GM23338 (cell line): ENCODE results near the gene ZDHHC20. TPM values are rescaled to one million over a fixed set of nuclear protein-coding genes. Genes with fewer than 3 reads are reported as not detected.

Experiments used
- ATAC-seq: fragments of 200-7000 bp; cut with Tn5 transposase; 3 replicates; pipeline ENCODE4 v1.9.1; 2020
- DNase-seq: peaks from one replicate; pipeline ENCODE4 v3.0.0-alpha.2; 2015; ENCODE audit warnings: low spot score
- H2AFZ ChIP-seq: fragments of 200-600 bp; sonication (generic); 2 replicates; pipeline ENCODE4 v1.8.0; 2016; ENCODE audit warnings: antibody characterized with exemption, mild to moderate bottlenecking, moderate library complexity
- H3F3A ChIP-seq: fragments of 200-600 bp; sonication (generic); replicated peaks from 2 replicates; pipeline ENCODE4 v1.8.0; 2017; ENCODE audit warnings: antibody characterized with exemption, mixed run types, low read depth
- H3K27ac ChIP-seq: fragments of 200-600 bp; sonication (generic); 2 replicates; pipeline ENCODE4 v1.6.1; 2016; ENCODE audit warnings: low read depth
- H3K27me3 ChIP-seq: fragments of 200-600 bp; sonication (generic); 2 replicates; pipeline ENCODE4 v1.8.0; 2016; ENCODE audit warnings: mild to moderate bottlenecking, mixed run types, moderate library complexity; ENCODE audit not compliant: insufficient read depth
- H3K36me3 ChIP-seq: fragments of 200-600 bp; sonication (generic); 2 replicates; pipeline ENCODE4 v1.8.0; 2016; ENCODE audit warnings: mild to moderate bottlenecking; ENCODE audit not compliant: insufficient read depth
- H3K4me1 ChIP-seq: fragments of 200-600 bp; sonication (generic); 2 replicates; pipeline ENCODE4 v1.8.0; 2016; ENCODE audit warnings: mild to moderate bottlenecking, moderate library complexity; ENCODE audit not compliant: insufficient read depth
- H3K4me2 ChIP-seq: fragments of 200-600 bp; sonication (generic); 2 replicates; pipeline ENCODE4 v1.7.1; 2017; ENCODE audit warnings: mixed run types
- H3K4me3 ChIP-seq: fragments of 200-600 bp; sonication (generic); 2 replicates; pipeline ENCODE4 v1.6.1; 2016; ENCODE audit warnings: mixed run types
- H3K79me2 ChIP-seq: fragments of 200-600 bp; sonication (generic); replicated peaks from 2 replicates; pipeline ENCODE4 v1.8.0; 2017; ENCODE audit warnings: mild to moderate bottlenecking; ENCODE audit not compliant: insufficient read depth
- H3K9me2 ChIP-seq: fragments of 200-600 bp; sonication (generic); 2 replicates; pipeline ENCODE4 v1.8.0; 2017; ENCODE audit not compliant: insufficient read depth
- H4K20me1 ChIP-seq: fragments of 200-600 bp; sonication (generic); replicated peaks from 2 replicates; pipeline ENCODE4 v1.8.0; 2017; ENCODE audit warnings: mild to moderate bottlenecking; ENCODE audit not compliant: insufficient read depth
- H3K27ac Mint-ChIP-seq: 2 replicates; pipeline ENCODE4 v1.8.0; 2020; ENCODE audit warnings: inconsistent platforms, mild to moderate bottlenecking, moderate library complexity, mixed read lengths
- H3K27me3 Mint-ChIP-seq: 3 replicates; pipeline ENCODE4 v1.8.0; 2022; ENCODE audit warnings: low read depth, mild to moderate bottlenecking, moderate library complexity, mixed read lengths, inconsistent platforms; ENCODE audit not compliant: insufficient read depth, poor library complexity
- H3K36me3 Mint-ChIP-seq: 3 replicates; pipeline ENCODE4 v1.8.0; 2021; ENCODE audit warnings: low read depth, mild to moderate bottlenecking, inconsistent platforms, moderate library complexity, mixed read lengths
- H3K4me1 Mint-ChIP-seq: 3 replicates; pipeline ENCODE4 v1.8.0; 2020; ENCODE audit warnings: mild to moderate bottlenecking, inconsistent platforms, mixed read lengths
- H3K4me3 Mint-ChIP-seq: 3 replicates; pipeline ENCODE4 v1.8.0; 2021; ENCODE audit warnings: moderate library complexity, mild to moderate bottlenecking, inconsistent platforms, mixed read lengths
- H3K9me3 Mint-ChIP-seq: 3 replicates; pipeline ENCODE4 v1.8.0; 2020; ENCODE audit warnings: moderate library complexity, mild to moderate bottlenecking, inconsistent platforms, mixed read lengths
- CREB1 ChIP-seq: fragments of 250-450 bp; sonication (Bioruptor Pico); IDR thresholded peaks from 2 replicates; pipeline ENCODE4 v1.5.0; 2020; ENCODE audit warnings: low read depth, mild to moderate bottlenecking, moderate library complexity
- ETS1 ChIP-seq: IDR thresholded peaks from 2 replicates; pipeline ENCODE4 v1.6.1; 2016; ENCODE audit warnings: antibody characterized with exemption
- EZH2 ChIP-seq: fragments of 200-600 bp; sonication (generic); IDR thresholded peaks from one replicate; pipeline ENCODE4 v1.8.0; 2017; ENCODE audit warnings: antibody characterized with exemption, mild to moderate bottlenecking, low read depth; ENCODE audit not compliant: unreplicated experiment
- NANOG ChIP-seq: IDR thresholded peaks from 2 replicates; pipeline ENCODE4 v1.6.1; 2016; ENCODE audit warnings: antibody characterized with exemption, borderline replicate concordance
- REST ChIP-seq: IDR thresholded peaks from one replicate; pipeline ENCODE4 v1.6.1; 2018; ENCODE audit warnings: antibody characterized with exemption; ENCODE audit not compliant: unreplicated experiment
- STAT1 ChIP-seq: IDR thresholded peaks from one replicate; pipeline ENCODE4 v1.6.1; 2016; ENCODE audit warnings: antibody characterized with exemption; ENCODE audit not compliant: unreplicated experiment
- ZNF114 ChIP-seq: fragments of 250-450 bp; sonication (Bioruptor Pico); IDR thresholded peaks from 2 replicates; pipeline ENCODE4 v1.5.0; 2020; ENCODE audit warnings: mild to moderate bottlenecking, moderate library complexity
- ZNF331 ChIP-seq: fragments of 250-450 bp; sonication (Bioruptor Pico); IDR thresholded peaks from 2 replicates; pipeline ENCODE4 v1.5.0; 2020; ENCODE audit warnings: low read depth, mild to moderate bottlenecking, moderate library complexity
- ZNF462 ChIP-seq: fragments of 250-450 bp; sonication (Bioruptor Pico); IDR thresholded peaks from 2 replicates; pipeline ENCODE4 v1.5.0; 2020; ENCODE audit warnings: mild to moderate bottlenecking, moderate library complexity
- polyA plus RNA-seq: library from polyadenylated mRNA; unstranded; fragments of >200 nt; fragmentation: Nextera tagmentation; extraction: Ambion mirVana; gene quantifications from 2 replicates; pipeline ENCODE4 v1.2.1, GENCODE V29; 2016
- total RNA-seq: library from RNA; depleted of rRNA; stranded (reverse); fragments of >200 nt; shearing (Covaris generic); gene quantifications from 2 replicates; pipeline ENCODE4 v1.2.3, GENCODE V29; 2014

Gene ZDHHC20
- total and polyA plus RNA-seq, 2 experiments from 2014 or later: 37.7 to 119 TPM

DNA sequence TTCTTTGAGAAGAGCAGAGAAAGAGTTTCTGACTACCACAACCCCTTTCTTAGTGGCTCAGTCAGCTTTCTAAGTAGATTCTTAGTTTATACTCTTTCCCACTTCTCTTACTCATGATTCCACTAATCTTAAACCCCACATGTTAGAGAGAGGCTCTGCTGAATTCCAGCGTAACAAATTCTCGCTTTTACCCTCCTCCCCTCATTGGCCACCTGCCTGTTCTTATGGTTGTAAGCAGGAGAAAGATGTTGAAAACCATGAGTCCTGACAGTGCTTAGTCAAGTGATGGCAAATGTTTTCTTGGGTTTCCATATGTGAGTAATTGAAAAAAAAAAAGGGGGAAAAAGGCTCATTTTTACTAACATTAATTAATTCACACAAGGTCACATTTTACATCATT, 125.9 kb downstream of the ZDHHC20 start:
- H3K4me2 ChIP-seq: no peak overlapping the region
- Mint-ChIP-seq H3K4me1 (peaks cover 40% of the 10 kb centered on the region), H3K27me3 (peaks cover 4% of the 10 kb centered on the region), H3K9me3 (peaks cover 10% of the 10 kb centered on the region; the same call in 2 of the 3 replicates), H3K4me3 (no peak overlapping the region), H3K36me3 (peaks cover 14% of the 10 kb centered on the region), H3K27ac (no peak overlapping the region)
- peaks cover under 1% of the 10 kb centered on the region; the same call in 1 of the 2 replicates for H3F3A ChIP-seq
- no peak overlapping the region for H3K27ac ChIP-seq
- H4K20me1 ChIP-seq: no peaks in the 10 kb centered on the region
- TF ChIP-seq REST (no peak), STAT1 (no peak), CREB1 (CRISPR knock-in tag) (no peak), ZNF114 (no peak), EZH2 (no peak), NANOG (no peak), ETS1 (no peak), ZNF462 (CRISPR knock-in tag) (no peak), ZNF331 (CRISPR knock-in tag) (no peak)
- no peaks in the 10 kb centered on the region for H3K36me3 ChIP-seq
- peaks cover 19% of the 10 kb centered on the region for H3K4me1 ChIP-seq
- no peak overlapping the region for H2AFZ ChIP-seq
- 0 out of 2 replicates have a peak, but pooled peaks cover 3% of the 10 kb centered on the region for H3K9me2 ChIP-seq
- DNase-seq (no peak), ATAC-seq (no peak)
- H3K79me2 ChIP-seq: no peaks in the 10 kb centered on the region
- no peaks in the 10 kb centered on the region for H3K27me3 ChIP-seq
- H3K4me3 ChIP-seq: no peak overlapping the region
